DND-41 (cell line): ENCODE results near the gene CCL4.
"Not testable (repeated sequence)": the region's sequence is repeated elsewhere in the genome, so short reads cannot be mapped to it uniquely, and the experiment has no call there.

Experiments
- ATAC-seq: fragments of 200-7000 bp; cut with Tn5 transposase; 3 replicates; pipeline ENCODE4 v1.9.1; 2021; ENCODE audit warnings: low read depth; ENCODE audit not compliant: insufficient read depth
- DNase-seq: peaks from one replicate; pipeline ENCODE4 v3.0.0-alpha.2; 2020
- H2AFZ ChIP-seq: 2 replicates; pipeline ENCODE4 v1.6.0; 2012; ENCODE audit warnings: low read depth, low read length
- H3K27ac ChIP-seq: 2 replicates; pipeline ENCODE4 v1.5.1; 2012; ENCODE audit warnings: low read length, inconsistent platforms
- H3K27me3 ChIP-seq: fragments of 200-600 bp; sonication (generic); 2 replicates; pipeline ENCODE4 v1.6.0; 2012; ENCODE audit warnings: low read length, mild to moderate bottlenecking, inconsistent platforms; ENCODE audit not compliant: insufficient read depth, poor library complexity
- H3K36me3 ChIP-seq: 2 replicates; pipeline ENCODE4 v1.5.1; 2012; ENCODE audit warnings: low read length, inconsistent platforms; ENCODE audit not compliant: insufficient read depth
- H3K4me1 ChIP-seq: 2 replicates; pipeline ENCODE4 v1.5.1; 2012; ENCODE audit warnings: mild to moderate bottlenecking, low read length; ENCODE audit not compliant: insufficient read depth
- H3K4me2 ChIP-seq: 2 replicates; pipeline ENCODE4 v1.6.0; 2012; ENCODE audit warnings: mild to moderate bottlenecking, moderate library complexity, low read length, inconsistent platforms; ENCODE audit not compliant: insufficient read depth
- H3K4me3 ChIP-seq, 2 experiments: fragments of 200-600 bp in 1 of 2; shearing (Covaris generic) in 1 of 2; 2 replicates each; pipeline ENCODE4 v1.5.1; 2012 to 2016; ENCODE audit warnings: inconsistent platforms in 2 of 2, low read length in 2 of 2, mild to moderate bottlenecking in 2 of 2, low read depth in 1 of 2, moderate library complexity in 1 of 2
- H3K79me2 ChIP-seq: 2 replicates; pipeline ENCODE4 v1.6.0; 2012; ENCODE audit warnings: low read length, inconsistent platforms; ENCODE audit not compliant: insufficient read depth
- H3K9ac ChIP-seq: 2 replicates; pipeline ENCODE4 v1.6.0; 2012; ENCODE audit warnings: low read depth, mild to moderate bottlenecking, inconsistent platforms, low read length, moderate library complexity
- H3K9me3 ChIP-seq: 2 replicates; pipeline ENCODE4 v1.5.1; 2012; ENCODE audit warnings: low read length, moderate library complexity, mild to moderate bottlenecking, inconsistent platforms; ENCODE audit not compliant: insufficient read depth, severe bottlenecking
- H4K20me1 ChIP-seq: 2 replicates; pipeline ENCODE4 v1.6.0; 2012; ENCODE audit warnings: low read length; ENCODE audit not compliant: insufficient read depth
- CTCF ChIP-seq: IDR thresholded peaks from 2 replicates; pipeline ENCODE4 v1.5.1; 2012; ENCODE audit warnings: borderline replicate concordance, low read length, moderate library complexity, mild to moderate bottlenecking; ENCODE audit not compliant: poor library complexity, severe bottlenecking; ENCODE audit errors: extremely low read depth
- EZH2 ChIP-seq: IDR thresholded peaks from 3 replicates; pipeline ENCODE4 v1.6.1; 2012; ENCODE audit warnings: borderline replicate concordance, low read depth, mild to moderate bottlenecking, moderate library complexity, low read length, inconsistent platforms; ENCODE audit not compliant: severe bottlenecking

The CCL4 gene

GRCh38 chr17:36089339-36089865 lies 14.2 kb upstream of the CCL4 start:
- TF ChIP-seq CTCF = no peak
- TF ChIP-seq EZH2 = no peak
- no peaks in the 10 kb centered on the region for H3K36me3 ChIP-seq
- H3K9ac ChIP-seq = no peak overlapping the region
- peaks cover 3% of the 10 kb centered on the region for H3K27me3 ChIP-seq
- H3K4me1 ChIP-seq = peaks cover 16% of the 10 kb centered on the region
- H3K9me3 ChIP-seq = no peaks in the 10 kb centered on the region
- no peaks in the 10 kb centered on the region for H4K20me1 ChIP-seq
- no peak overlapping the region for H3K27ac ChIP-seq
- H3K4me2 ChIP-seq = no peak overlapping the region
- no peak for DNase-seq
- no peaks in the 10 kb centered on the region for H3K79me2 ChIP-seq
- H3K4me3 ChIP-seq = no peak overlapping the region
- no peak overlapping the region for H2AFZ ChIP-seq
- no peak for ATAC-seq

GRCh38 chr17:36089888-36090836 lies 13.5 kb upstream of the CCL4 start, which contains the start of gene CCL3:
CCL3 (minus strand) TSS chr17:36090143; CDS start chr17:36090058, 85 bp downstream.
- DNase-seq (no peak), ATAC-seq (no peak)
- Histone ChIP-seq H2AFZ (no peak within 1 kb of the TSS), H3K4me2 (no peak within 1 kb of the TSS), H3K4me1 (peaks cover 11% of the 10 kb centered on the region), H3K27ac (no peak within 1 kb of the TSS), H4K20me1 (no peaks in the 10 kb centered on the region), H3K9ac (no peak within 1 kb of the TSS), H3K79me2 (no peaks in the 10 kb centered on the region), H3K36me3 (no peaks in the 10 kb centered on the region), H3K9me3 (no peaks in the 10 kb centered on the region), H3K4me3 (no peak within 1 kb of the TSS), H3K27me3 (peaks cover 3% of the 10 kb centered on the region)
- TF ChIP-seq EZH2 (no peak), CTCF (no peak)

GRCh38 chr17:36092230-36092629 lies 11.4 kb upstream of the CCL4 start:
- Histone ChIP-seq H3K9ac (no peak overlapping the region), H3K27me3 (peaks cover 3% of the 10 kb centered on the region), H2AFZ (no peak overlapping the region), H3K36me3 (no peaks in the 10 kb centered on the region), H4K20me1 (no peaks in the 10 kb centered on the region), H3K4me2 (no peak overlapping the region), H3K27ac (no peak overlapping the region), H3K4me1 (no peaks in the 10 kb centered on the region), H3K9me3 (no peaks in the 10 kb centered on the region), H3K79me2 (no peaks in the 10 kb centered on the region), H3K4me3 (no peak overlapping the region)
- TF ChIP-seq CTCF (no peak), EZH2 (no peak)
- ATAC-seq (no peak), DNase-seq (no peak)

GRCh38 chr17:36092715-36093114 lies 10.9 kb upstream of the CCL4 start:
- not testable (repeated sequence) for H3K27ac ChIP-seq, ATAC-seq, H3K4me2 ChIP-seq, H2AFZ ChIP-seq, DNase-seq, H3K9me3 ChIP-seq, H3K4me3 ChIP-seq, H3K4me1 ChIP-seq, H3K9ac ChIP-seq, H3K36me3 ChIP-seq, H3K27me3 ChIP-seq, H4K20me1 ChIP-seq, H3K79me2 ChIP-seq
